Testis (tissue), 3 donors: ENCODE measurements around the gene STAG1. TPM values are rescaled to one million over a fixed set of nuclear protein-coding genes. Genes with fewer than 3 reads are reported as not detected.
"Not testable (repeated sequence)": the region's sequence is repeated elsewhere in the genome, so short reads cannot be mapped to it uniquely, and the experiment has no call there.

Experiments used
- DNase-seq: peaks from one replicate; pipeline ENCODE4 v3.0.0-alpha.2; 2019
- H3K27ac ChIP-seq, 2 donors: fragments of 200-600 bp; sonication (generic); one replicate each; pipeline ENCODE4 v1.5.1; 2019
- H3K27me3 ChIP-seq: fragments of 200-600 bp; sonication (generic); one replicate; pipeline ENCODE4 v1.5.1; 2019
- H3K36me3 ChIP-seq: fragments of 200-600 bp; sonication (generic); one replicate; pipeline ENCODE4 v1.5.1; 2017; ENCODE audit warnings: low read depth; ENCODE audit errors: missing control alignments
- H3K4me1 ChIP-seq: fragments of 200-600 bp; sonication (generic); one replicate; pipeline ENCODE4 v1.5.1; 2019
- H3K4me3 ChIP-seq, 2 donors: fragments of 200-600 bp; sonication (generic); one replicate each; pipeline ENCODE4 v1.5.1; 2017 to 2019
- H3K9me3 ChIP-seq: fragments of 200-600 bp; sonication (generic); one replicate; pipeline ENCODE4 v1.5.1; 2017
- CTCF ChIP-seq, 3 experiments: fragments of 450-650 bp in 2 of 3; fragments of 200-600 bp in 1 of 3; sonication (generic) in 1 of 3; IDR thresholded peaks; one replicate each; pipeline ENCODE4 v1.5.1; 2016 to 2019; ENCODE audit warnings: antibody characterized with exemption in 3 of 3, mild to moderate bottlenecking in 2 of 3, moderate library complexity in 1 of 3
- POLR2A ChIP-seq: fragments of 450-650 bp; IDR thresholded peaks from one replicate; pipeline ENCODE4 v1.6.1; 2017; ENCODE audit warnings: antibody characterized with exemption, mild to moderate bottlenecking, moderate library complexity
- WGBS, 2 donors: methylation state at CpG; one replicate each; pipeline ENCODE4 v1.1.5; 2018; 5-methylcytosine and 5-hydroxymethylcytosine counted together
- intact Hi-C: fragments of 100-400 bp; cut with DNase I; formaldehyde crosslinking; loops from one replicate; pipeline ENCODE4 v1.15.1; 2023; ENCODE audit warnings: low total_unique reads
- polyA plus RNA-seq: library from polyadenylated mRNA; stranded (reverse); fragments of 350-450 nt; fragmentation: Illumina TruSeq; extraction: RNeasy Lipid Tissue Mini Kit (QIAGEN cat#74804); gene quantifications from one replicate; pipeline ENCODE4 v1.2.3, GENCODE V29; 2014; ENCODE audit warnings: low read depth, low replicate concordance; ENCODE audit not compliant: insufficient read depth
- total RNA-seq, 2 donors: library from RNA; depleted of rRNA; stranded (reverse); fragments of >200 nt; gene quantifications; one replicate each; pipeline ENCODE4 v1.2.3, GENCODE V29; 2016

Gene STAG1
- total and polyA plus RNA-seq, 3 donors from 2014 or later: 14.3 to 45.3 (median 40.2) TPM

- Histone ChIP-seq H3K9me3 (no peaks in the 10 kb centered on the region), H3K4me3 (no peak overlapping the region), H3K36me3 (no peaks in the 10 kb centered on the region), H3K27me3 (no peaks in the 10 kb centered on the region), H3K27ac (no peak overlapping the region), H3K4me1 (no peaks in the 10 kb centered on the region)
- WGBS, 2 donors: 84 to 90% methylated on average over 4 of the region's 4 CpGs
- no peak for DNase-seq
- intact Hi-C loops: no loop called here
- no peak for TF ChIP-seq CTCF (IDR thresholded peaks at IDR 0.05)
- TF ChIP-seq POLR2A: no peak
Measured at GRCh38 chr3:136495213-136495612, 257.0 kb downstream of the STAG1 start.

GRCh38 chr3:136490646-136491405 lies 261.4 kb downstream of the STAG1 start:
- H3K9me3 ChIP-seq: no peaks in the 10 kb centered on the region
- no peak overlapping the region for H3K27ac ChIP-seq
- no peak overlapping the region for H3K4me3 ChIP-seq
- H3K4me1 ChIP-seq: no peaks in the 10 kb centered on the region
- WGBS, 2 donors: 89 to 98% methylated on average over 4 of the region's 4 CpGs
- H3K27me3 ChIP-seq: no peaks in the 10 kb centered on the region
- DNase-seq: no peak
- intact Hi-C loops: no loop called here
- H3K36me3 ChIP-seq: no peaks in the 10 kb centered on the region
- TF ChIP-seq POLR2A (no peak), CTCF (IDR thresholded peaks at IDR 0.05) (no peak)

- WGBS, 2 donors: 64 to 94% methylated on average over 1 of the region's 1 CpG
- Histone ChIP-seq H3K27ac (no peak overlapping the region), H3K4me1 (no peaks in the 10 kb centered on the region), H3K36me3 (no peaks in the 10 kb centered on the region), H3K4me3 (no peak overlapping the region), H3K27me3 (no peaks in the 10 kb centered on the region), H3K9me3 (no peaks in the 10 kb centered on the region)
- TF ChIP-seq POLR2A (no peak), CTCF (IDR thresholded peaks at IDR 0.05) (no peak)
- no peak for DNase-seq
- intact Hi-C loops: no loop called here
Measured at GRCh38 chr3:136485777-136486176, 266.4 kb downstream of the STAG1 start.

GRCh38 chr3:136476280-136476679 lies 275.9 kb downstream of the STAG1 start:
- intact Hi-C loops: no loop called here
- no peaks in the 10 kb centered on the region for H3K4me1 ChIP-seq
- H3K27me3 ChIP-seq: no peaks in the 10 kb centered on the region
- no peak overlapping the region for H3K27ac ChIP-seq
- 93 to 100% methylated on average over 1 of the region's 1 CpG for WGBS, 2 donors
- no peaks in the 10 kb centered on the region for H3K9me3 ChIP-seq
- no peak for TF ChIP-seq POLR2A
- no peak for TF ChIP-seq CTCF (IDR thresholded peaks at IDR 0.05)
- no peak overlapping the region for H3K4me3 ChIP-seq
- no peaks in the 10 kb centered on the region for H3K36me3 ChIP-seq
- DNase-seq: no peak

GRCh38 chr3:136474876-136475275 lies 277.3 kb downstream of the STAG1 start:
- 90 to 93% methylated on average over 3 of the region's 3 CpGs for WGBS, 2 donors
- DNase-seq, intact Hi-C loops: not testable (repeated sequence)

More at GRCh38 chr3:136474876-136475275, 277.3 kb downstream of the STAG1 start:
- not testable (repeated sequence) for H3K27ac ChIP-seq, H3K36me3 ChIP-seq, H3K4me1 ChIP-seq, H3K4me3 ChIP-seq, H3K27me3 ChIP-seq, H3K9me3 ChIP-seq
